ENCODE results near the gene COL4A6. TPM values are rescaled to one million over a fixed set of nuclear protein-coding genes. Genes with fewer than 3 reads are reported as not detected.
"Not testable (repeated sequence)": the region's sequence is repeated elsewhere in the genome, so short reads cannot be mapped to it uniquely, and the experiment has no call there.

COL4A6 gene
- total RNA-seq (10 to 100 TPM in 3 of 5 donors, 1 to 10 TPM in 1, under 1 TPM in 1; 0.58 to 30.8 (median 10.5) TPM), polyA plus RNA-seq (10 to 100 TPM in 1 of 3 donors, 1 to 10 TPM in 1, under 1 TPM in 1; 1.00 to 19.0 (median 2.6) TPM)
- long read RNA-seq, donor 1 = 0 reads
- long read RNA-seq, donor 2 = 0 reads
- long read RNA-seq, donor 3 = 0 reads
- long read RNA-seq, donor 4 = 0 reads
- long read RNA-seq, donor 5, full-length matches to known transcripts = 1 of 1 reads
- long read RNA-seq, donor 5, partial matches to known transcripts = 0 of 1 reads
- long read RNA-seq, donor 5, other reads (novel, unspliced or antisense) = 0 of 1 reads
- long read RNA-seq, donor 6 = 0 reads
- long read RNA-seq, donor 7 = 0 reads
- long read RNA-seq, donor 8 = 0 reads
- long read RNA-seq, donor 9, partial matches to known transcripts = 0 of 1 reads
- long read RNA-seq, donor 9, other reads (novel, unspliced or antisense) = 0 of 1 reads
- long read RNA-seq, donor 10 = 0 reads

DNA sequence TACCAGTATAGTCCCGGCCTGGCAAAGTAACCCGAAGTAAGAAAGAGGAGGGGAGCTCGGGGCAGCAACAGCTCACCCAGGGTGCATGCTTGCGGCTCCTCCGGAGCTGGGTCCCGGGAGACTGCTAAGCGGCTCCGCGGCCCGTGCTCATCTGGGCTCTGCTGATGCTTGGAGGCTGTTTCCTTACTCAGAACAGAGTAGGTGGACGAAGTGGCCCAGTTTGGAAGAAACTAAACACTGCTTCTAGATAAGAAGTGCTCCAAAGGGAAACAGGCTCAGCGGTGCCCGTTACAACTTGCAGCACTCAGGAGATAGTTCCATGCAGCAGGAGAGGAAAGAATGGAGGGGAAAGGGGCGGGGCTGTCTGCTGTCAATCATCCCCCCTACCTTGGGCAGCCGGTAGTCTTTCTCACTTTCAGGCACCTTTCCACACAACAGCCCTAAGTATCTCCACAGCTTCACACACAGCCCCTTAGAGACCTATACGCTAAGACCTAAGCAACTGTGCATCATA, at the start of gene COL4A6:
COL4A6 (minus strand) TSS at position 313 of the 514 bp plus-strand sequence; CDS start at position 87, 226 bp downstream.
- Histone ChIP-seq H3K9me3 (no peaks in the 10 kb centered on the region), H3K4me1 (no peaks in the 10 kb centered on the region), H3K4me3 (peak within 1 kb of the TSS; percentile 46 to 57 (median 56)), H3K36me3 (no peaks in the 10 kb centered on the region), H3K27me3 (peaks cover 0 to 21% (median 0%) of the 10 kb centered on the region in 3 donors), H3K27ac (peak within 1 kb of the TSS in 3 of 5 donors; percentile 70 to 78 (median 71))
- intact Hi-C loops (cut with DNase I; ENCODE audit: low total_unique reads) = no loop called here
- WGBS, 5 donors = 4 to 30% (median 14%) methylated on average over 7 to 16 of the region's 16 CpGs
- DNase-seq = peak in 1 of 2 donors; percentile 42
- no peak for TF ChIP-seq EP300 (IDR thresholded peaks at IDR 0.05)
- no peak for TF ChIP-seq POLR2A (IDR thresholded peaks at IDR 0.05)
- TF ChIP-seq, protein P1, sequence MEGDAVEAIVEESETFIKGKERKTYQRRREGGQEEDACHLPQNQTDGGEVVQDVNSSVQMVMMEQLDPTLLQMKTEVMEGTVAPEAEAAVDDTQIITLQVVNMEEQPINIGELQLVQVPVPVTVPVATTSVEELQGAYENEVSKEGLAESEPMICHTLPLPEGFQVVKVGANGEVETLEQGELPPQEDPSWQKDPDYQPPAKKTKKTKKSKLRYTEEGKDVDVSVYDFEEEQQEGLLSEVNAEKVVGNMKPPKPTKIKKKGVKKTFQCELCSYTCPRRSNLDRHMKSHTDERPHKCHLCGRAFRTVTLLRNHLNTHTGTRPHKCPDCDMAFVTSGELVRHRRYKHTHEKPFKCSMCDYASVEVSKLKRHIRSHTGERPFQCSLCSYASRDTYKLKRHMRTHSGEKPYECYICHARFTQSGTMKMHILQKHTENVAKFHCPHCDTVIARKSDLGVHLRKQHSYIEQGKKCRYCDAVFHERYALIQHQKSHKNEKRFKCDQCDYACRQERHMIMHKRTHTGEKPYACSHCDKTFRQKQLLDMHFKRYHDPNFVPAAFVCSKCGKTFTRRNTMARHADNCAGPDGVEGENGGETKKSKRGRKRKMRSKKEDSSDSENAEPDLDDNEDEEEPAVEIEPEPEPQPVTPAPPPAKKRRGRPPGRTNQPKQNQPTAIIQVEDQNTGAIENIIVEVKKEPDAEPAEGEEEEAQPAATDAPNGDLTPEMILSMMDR (IDR thresholded peaks at IDR 0.05) = no peak
- TF ChIP-seq POLR2AphosphoS5 (IDR thresholded peaks at IDR 0.05) = no peak

DNA sequence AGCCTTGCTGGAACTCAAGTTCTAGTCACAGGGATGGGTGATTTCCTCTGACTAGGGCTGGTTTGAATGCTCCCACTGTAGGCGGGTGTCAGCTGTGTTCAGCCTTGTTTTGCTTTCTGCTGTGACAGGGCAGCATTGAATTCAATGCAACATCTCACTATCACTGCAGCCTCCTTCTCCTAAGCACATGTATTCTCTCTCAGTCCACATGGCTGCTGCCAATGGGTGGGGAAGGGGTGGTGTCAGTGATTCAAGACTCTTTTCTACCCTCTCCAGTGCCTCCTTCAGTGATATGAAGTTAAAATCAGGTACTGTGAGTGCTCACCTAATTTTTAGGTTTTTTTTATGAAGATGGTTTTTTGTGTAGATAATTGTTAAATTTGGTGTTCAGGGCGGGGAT, 47.7 kb upstream of the COL4A6 start:
- no peak for DNase-seq

DNA sequence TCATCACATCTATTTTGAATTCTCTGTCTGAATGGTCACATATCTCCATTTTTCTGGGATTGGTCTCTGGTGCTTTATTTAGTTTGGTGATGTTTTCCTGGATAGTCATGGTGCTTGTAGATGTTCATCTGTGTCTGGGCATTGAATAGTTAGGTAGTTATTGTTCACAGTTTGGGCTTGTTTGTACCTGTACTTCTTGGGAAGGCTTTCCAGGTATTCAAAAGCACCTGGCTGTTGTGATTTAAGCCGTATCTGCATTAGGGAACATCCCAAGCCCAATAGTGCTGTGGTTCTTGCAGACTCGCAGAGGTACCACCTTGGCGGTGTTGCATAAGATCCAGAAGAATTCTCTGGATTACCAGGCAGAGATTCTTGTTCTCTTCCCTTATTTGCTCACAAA, 46.0 kb upstream of the COL4A6 start:
- TF ChIP-seq POLR2A (IDR thresholded peaks at IDR 0.05) (no peak), EP300 (IDR thresholded peaks at IDR 0.05) (no peak), POLR2AphosphoS5 (IDR thresholded peaks at IDR 0.05) (no peak)
- TF ChIP-seq, protein P1 (IDR thresholded peaks at IDR 0.05) = no peak
- Histone ChIP-seq H3K27ac (no peak overlapping the region), H3K9me3 (peaks cover 0 to 27% (median 11%) of the 10 kb centered on the region in 4 donors), H3K27me3 (no peaks in the 10 kb centered on the region), H3K4me3 (no peak overlapping the region), H3K4me1 (no peaks in the 10 kb centered on the region), H3K36me3 (peaks cover 0 to 6% (median 0%) of the 10 kb centered on the region in 4 donors)
- whole genome bisulfite sequencing, 5 donors = 77 to 92% (median 88%) methylated on average over 3 of the region's 3 CpGs
- intact Hi-C loops (cut with DNase I; ENCODE audit: low total_unique reads) = no loop called here
- no peak for DNase-seq

More for the DNA sequence above, 47.7 kb upstream of the COL4A6 start:
- WGBS, 5 donors = 64 to 96% (median 85%) methylated on average over 2 of the region's 2 CpGs
- Histone ChIP-seq H3K4me3 (no peak overlapping the region), H3K4me1 (no peaks in the 10 kb centered on the region), H3K27ac (no peak overlapping the region), H3K36me3 (peaks cover 0 to 6% (median 0%) of the 10 kb centered on the region in 4 donors), H3K9me3 (peaks cover 0 to 21% (median 9%) of the 10 kb centered on the region in 4 donors), H3K27me3 (no peaks in the 10 kb centered on the region)
- TF ChIP-seq, protein P1 (IDR thresholded peaks at IDR 0.05) = no peak
- TF ChIP-seq POLR2A (IDR thresholded peaks at IDR 0.05) (no peak), POLR2AphosphoS5 (IDR thresholded peaks at IDR 0.05) (no peak), EP300 (IDR thresholded peaks at IDR 0.05) (no peak)
- intact Hi-C loops (cut with DNase I; ENCODE audit: low total_unique reads) = no loop called here

DNA sequence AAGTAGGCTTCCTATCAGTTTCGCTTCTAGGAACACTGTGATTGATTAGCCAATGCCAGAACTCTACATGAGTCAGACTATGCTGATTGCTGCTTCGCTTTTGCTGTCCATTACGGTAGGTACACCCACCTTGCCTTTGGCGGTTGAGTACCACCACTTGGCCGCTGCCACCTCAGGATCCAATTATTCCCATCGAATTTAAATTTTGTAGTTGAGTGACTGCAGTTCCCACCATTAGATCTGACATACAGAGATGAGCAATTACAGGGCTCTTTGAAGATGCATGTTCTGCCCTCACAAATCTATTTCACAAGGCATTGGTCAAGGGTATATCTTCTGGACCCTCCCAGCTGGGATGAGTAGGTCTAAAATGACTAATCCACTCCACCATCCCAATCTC, 43.3 kb upstream of the COL4A6 start:
- H3K4me1 ChIP-seq; H3K4me3 ChIP-seq; H3K27me3 ChIP-seq; H3K27ac ChIP-seq; H3K36me3 ChIP-seq; DNase-seq; intact Hi-C loops (cut with DNase I; ENCODE audit: low total_unique reads): not testable (repeated sequence)
- H3K9me3 ChIP-seq = peaks cover 0 to 29% (median 11%) of the 10 kb centered on the region in 4 donors
- 78 to 96% (median 94%) methylated on average over 6 of the region's 6 CpGs for WGBS, 5 donors
